Astrocyte (in vitro differentiated cells and primary cell): ENCODE measurements around the gene MAP3K6.

Experiments used
- EZH2 ChIP-seq: IDR thresholded peaks from 2 replicates; pipeline ENCODE4 v1.6.1; 2012; ENCODE audit warnings: mild to moderate bottlenecking, low read length, inconsistent platforms; ENCODE audit not compliant: insufficient read depth
- TF ChIP-seq, protein P1 (sequence below): IDR thresholded peaks from 2 replicates; pipeline ENCODE4 v1.5.1; 2011; ENCODE audit warnings: low read depth, mild to moderate bottlenecking, inconsistent platforms, low read length, moderate library complexity; ENCODE audit not compliant: insufficient read depth

DNA sequence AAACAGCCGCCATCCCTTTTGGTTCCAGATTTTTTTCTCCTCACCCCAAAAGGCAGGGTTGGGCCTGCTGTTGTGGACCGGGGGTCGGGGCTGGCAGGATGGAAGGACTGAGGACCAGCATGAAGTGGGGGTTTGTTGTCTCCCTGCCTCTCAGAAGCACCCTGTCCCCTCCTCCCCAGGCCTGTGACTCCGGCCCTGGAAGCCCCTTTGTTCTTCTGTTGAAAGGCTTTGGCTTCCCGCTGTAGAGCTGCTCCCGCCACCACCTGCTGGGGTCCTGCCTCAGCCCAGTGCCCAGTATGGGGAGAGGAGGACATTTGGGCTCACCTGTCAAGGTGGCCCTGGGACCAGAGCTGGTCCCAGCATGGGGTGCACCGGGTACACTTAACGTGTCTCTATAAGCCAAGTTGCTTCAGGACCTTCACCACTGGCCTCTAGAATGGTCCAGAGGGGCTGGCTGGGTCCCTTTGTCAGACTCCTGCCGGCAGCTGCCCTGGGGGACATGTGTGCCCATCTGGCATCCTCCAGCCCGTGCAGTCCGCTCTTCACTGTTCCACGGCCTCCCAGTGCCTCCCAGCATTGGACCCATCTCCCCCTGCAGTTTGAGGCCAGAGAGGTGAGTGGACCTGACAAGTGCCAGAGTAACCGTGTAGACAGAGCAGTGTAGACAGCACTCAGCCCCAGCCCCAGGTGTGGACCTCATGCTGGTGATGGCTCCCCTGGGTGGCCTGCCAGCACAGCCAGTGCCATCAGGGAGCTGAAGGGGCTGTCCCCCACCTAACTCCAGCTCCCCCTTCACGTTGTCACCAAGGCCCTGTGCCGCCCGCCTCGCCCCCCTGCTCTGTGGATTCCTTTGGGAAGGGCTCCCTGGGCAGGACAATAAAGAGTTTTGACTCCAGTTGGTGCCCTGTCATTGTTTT, 31.0 kb downstream of the MAP3K6 start:
- TF ChIP-seq, protein P1, sequence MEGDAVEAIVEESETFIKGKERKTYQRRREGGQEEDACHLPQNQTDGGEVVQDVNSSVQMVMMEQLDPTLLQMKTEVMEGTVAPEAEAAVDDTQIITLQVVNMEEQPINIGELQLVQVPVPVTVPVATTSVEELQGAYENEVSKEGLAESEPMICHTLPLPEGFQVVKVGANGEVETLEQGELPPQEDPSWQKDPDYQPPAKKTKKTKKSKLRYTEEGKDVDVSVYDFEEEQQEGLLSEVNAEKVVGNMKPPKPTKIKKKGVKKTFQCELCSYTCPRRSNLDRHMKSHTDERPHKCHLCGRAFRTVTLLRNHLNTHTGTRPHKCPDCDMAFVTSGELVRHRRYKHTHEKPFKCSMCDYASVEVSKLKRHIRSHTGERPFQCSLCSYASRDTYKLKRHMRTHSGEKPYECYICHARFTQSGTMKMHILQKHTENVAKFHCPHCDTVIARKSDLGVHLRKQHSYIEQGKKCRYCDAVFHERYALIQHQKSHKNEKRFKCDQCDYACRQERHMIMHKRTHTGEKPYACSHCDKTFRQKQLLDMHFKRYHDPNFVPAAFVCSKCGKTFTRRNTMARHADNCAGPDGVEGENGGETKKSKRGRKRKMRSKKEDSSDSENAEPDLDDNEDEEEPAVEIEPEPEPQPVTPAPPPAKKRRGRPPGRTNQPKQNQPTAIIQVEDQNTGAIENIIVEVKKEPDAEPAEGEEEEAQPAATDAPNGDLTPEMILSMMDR, result no peak
- no peak for TF ChIP-seq EZH2
